ENCODE measurements around the gene CLTCL1. TPM values are rescaled to one million over a fixed set of nuclear protein-coding genes. Genes with fewer than 3 reads are reported as not detected.

CLTCL1 gene
- total RNA-seq, 1 experiment from 2014 or later, result 7.1 TPM

- Histone ChIP-seq H3K36me3 (ENCODE audit: control insufficient read depth in 1 of 2, insufficient read depth in 2 of 2, low read length in 2 of 2) (peaks cover 0 to 3% of the 10 kb centered on the region in 2 experiments; a peak in 2 of 4 replicates), H3K27me3 (ENCODE audit: insufficient read depth, low read length) (no peaks in the 10 kb centered on the region), H3K27ac (ENCODE audit: low read depth, low read length) (no peak overlapping the region), H3K79me2 (ENCODE audit: insufficient read depth, low read length) (no peaks in the 10 kb centered on the region), H3K4me2 (ENCODE audit: low read length) (no peak overlapping the region), H3K9me3 (ENCODE audit: control insufficient read depth in 1 of 2, insufficient read depth in 1 of 2, low read depth in 1 of 2, low read length in 2 of 2) (no peaks in the 10 kb centered on the region), H3K4me3 (replicated peaks in 1 of 2; ENCODE audit: low read depth in 1 of 2, low read length in 2 of 2) (no peak overlapping the region), H4K20me1 (ENCODE audit: insufficient read depth) (no peaks in the 10 kb centered on the region), H2AFZ (ENCODE audit: low read depth, low read length, poor library complexity, severe bottlenecking) (no peak overlapping the region), H3K4me1 (ENCODE audit: control insufficient read depth in 1 of 2, insufficient read depth in 2 of 2, low read length in 2 of 2) (no peaks in the 10 kb centered on the region), H3K9ac (ENCODE audit: low read length) (no peak overlapping the region), H3K9me2 (ENCODE audit: insufficient read depth) (no peaks in the 10 kb centered on the region)
- ATAC-seq (no peak), DNase-seq (ENCODE audit: low read depth, low spot score) (no peak)
- TF ChIP-seq ZNF274 (IDR thresholded peaks at IDR 0.05; ENCODE audit: low read depth, low read length), result no peak
- TF ChIP-seq POLR2AphosphoS5 (IDR thresholded peaks at IDR 0.05; ENCODE audit: low read depth, low read length), result no peak
- no peak for TF ChIP-seq JUND (IDR thresholded peaks at IDR 0.05)
- no peak for TF ChIP-seq RAD21 (IDR thresholded peaks at IDR 0.05; ENCODE audit: low read depth)
- no peak for TF ChIP-seq CEBPB (IDR thresholded peaks at IDR 0.05; ENCODE audit: low read depth)
- no peak for TF ChIP-seq ZBTB33 (IDR thresholded peaks at IDR 0.05; ENCODE audit: extremely low read depth, insufficient replicate concordance, low read length)
- no peak for TF ChIP-seq REST (IDR thresholded peaks at IDR 0.05; ENCODE audit: low read depth)
- no peak for TF ChIP-seq FOSL1 (IDR thresholded peaks at IDR 0.05; ENCODE audit: low read depth)
- no peak for TF ChIP-seq EZH2phosphoT487 (IDR thresholded peaks at IDR 0.05; ENCODE audit: borderline replicate concordance)
- no peak for TF ChIP-seq POLR2A (IDR thresholded peaks at IDR 0.05; ENCODE audit: borderline replicate concordance, extremely low read depth, insufficient read depth, insufficient read length)
- TF ChIP-seq CBX3 (IDR thresholded peaks at IDR 0.05; ENCODE audit: low read depth), result no peak
- no peak for TF ChIP-seq TCF7L2 (IDR thresholded peaks at IDR 0.05; ENCODE audit: borderline replicate concordance, extremely low read depth, insufficient read depth, insufficient read length)
- no peak for TF ChIP-seq EZH2 (IDR thresholded peaks at IDR 0.05)
- no peak for TF ChIP-seq YY1 (IDR thresholded peaks at IDR 0.05; ENCODE audit: extremely low read depth, insufficient replicate concordance, low read depth, low read length)
- TF ChIP-seq CTCF (IDR thresholded peaks at IDR 0.05 in 2 of 3, conservative IDR thresholded peaks at IDR 0.05 in 1 of 3; ENCODE audit: borderline replicate concordance in 1 of 3, insufficient read depth in 1 of 3, low read depth in 2 of 3, low read length in 2 of 3), result no peak
- intact Hi-C loops (cut with micrococcal nuclease), result no loop called here
- ChIA-PET POLR2A (no interaction called here), CTCF (no interaction called here), RAD21 (ENCODE audit: low non-redundant PET in 1 of 2, low total read pairs in 2 of 2, uncharacterized antibody in 2 of 2, unreplicated experiment in 2 of 2) (no interaction called here)
- no TSS peak for BruUV-seq (replicated peaks)
These were observed 59.5 kb downstream of the CLTCL1 start for GRCh38 chr22:19231986-19232385.
